Transverse colon (tissue), 4 donors: ENCODE data around the gene ZNF33B. TPM values are rescaled to one million over a fixed set of nuclear protein-coding genes. Genes with fewer than 3 reads are reported as not detected.
"Not testable (repeated sequence)": the region's sequence is repeated elsewhere in the genome, so short reads cannot be mapped to it uniquely, and the experiment has no call there.

Source experiments
- DNase-seq: peaks from one replicate; pipeline ENCODE4 v3.0.0-alpha.2; 2019
- H3K27ac ChIP-seq, 4 donors: fragments of 200-600 bp; sonication (generic); 2 replicates each; pipeline ENCODE4 v1.5.1; 2016 to 2018; ENCODE audit warnings: inconsistent platforms in 4 of 4
- H3K27me3 ChIP-seq: fragments of 200-600 bp; sonication (generic); 2 replicates; pipeline ENCODE4 v1.5.1; 2017; ENCODE audit warnings: inconsistent platforms
- H3K36me3 ChIP-seq, 4 donors: fragments of 200-600 bp; sonication (generic); 2 replicates each; pipeline ENCODE4 v1.5.1; 2017 to 2019; ENCODE audit warnings: inconsistent platforms in 4 of 4
- H3K4me1 ChIP-seq, 4 donors: fragments of 200-600 bp; sonication (generic); 2 replicates each; pipeline ENCODE4 v1.5.1; 2017 to 2020; ENCODE audit warnings: inconsistent platforms in 4 of 4
- H3K4me3 ChIP-seq, 4 donors: fragments of 200-600 bp; sonication (generic); 1 replicate in 1 of 4; 2 replicates in 3 of 4; pipeline versions ENCODE4 v1.5.1 to v1.6.1; 2017 to 2019; ENCODE audit warnings: inconsistent platforms in 4 of 4
- H3K9me3 ChIP-seq, 2 donors: fragments of 200-600 bp; sonication (generic); 2 replicates each; pipeline ENCODE4 v1.5.1; 2017 to 2019; ENCODE audit warnings: inconsistent platforms in 2 of 2
- EP300 ChIP-seq: sonication (generic); formaldehyde crosslinking; IDR thresholded peaks from one replicate; pipeline ENCODE4 v1.6.1; 2017; ENCODE audit warnings: antibody characterized with exemption, low read depth
- POLR2A ChIP-seq: fragments of 450-650 bp; IDR thresholded peaks from one replicate; pipeline ENCODE4 v1.6.1; 2016; ENCODE audit warnings: antibody characterized with exemption, mild to moderate bottlenecking, moderate library complexity
- POLR2AphosphoS5 ChIP-seq, 3 donors: sonication (generic); formaldehyde crosslinking; IDR thresholded peaks; one replicate each; pipeline ENCODE4 v1.6.1; 2016; ENCODE audit warnings: antibody characterized with exemption in 3 of 3
- WGBS, 2 donors: methylation state at CpG; one replicate each; pipeline ENCODE4 v1.1.5; 2018; ENCODE audit warnings: low coverage in 1 of 2; 5-methylcytosine and 5-hydroxymethylcytosine counted together
- in situ Hi-C, 4 donors: fragments of 200-750 bp; cut with MboI; loops; one replicate each; pipeline versions ENCODE4 v1.15.0 to v1.15.1; 2017; ENCODE audit warnings: low sequenced_read_pairs in 3 of 4, low pct_ligation_motif_present in 1 of 4, low pct_unique_long_range_greater_than_20kb in 1 of 4
- intact Hi-C: fragments of 100-400 bp; cut with DNase I; formaldehyde crosslinking; loops from one replicate; pipeline ENCODE4 v1.15.1; 2023; ENCODE audit warnings: low total_unique reads
- total RNA-seq, 4 donors: library from RNA; depleted of rRNA; stranded (reverse); fragments of >200 nt; gene quantifications; one replicate each; pipeline ENCODE4 v1.1.0, GENCODE V29; 2016
- TF ChIP-seq, protein P1 (sequence below), 5 experiments: fragments of 200-600 bp in 3 of 5; fragments of 450-650 bp in 2 of 5; sonication (generic) in 3 of 5; IDR thresholded peaks; 1 replicate in 2 of 5; 2 replicates in 3 of 5; pipeline ENCODE4 v1.5.1; 2016 to 2017; ENCODE audit warnings: antibody characterized with exemption in 5 of 5, inconsistent platforms in 3 of 5, mild to moderate bottlenecking in 2 of 5, moderate library complexity in 1 of 5

ZNF33B gene
- total RNA-seq, 4 donors from 2014 or later, result 4.1 to 20.3 (median 12.9) TPM

- Histone ChIP-seq H3K4me1 (no peaks in the 10 kb centered on the region), H3K36me3 (no peaks in the 10 kb centered on the region), H3K27me3 (no peaks in the 10 kb centered on the region), H3K9me3 (no peaks in the 10 kb centered on the region), H3K4me3 (no peak overlapping the region), H3K27ac (no peak overlapping the region)
- in situ Hi-C loops (no loop called here), intact Hi-C loops (no loop called here)
- WGBS, 2 donors, result 83 to 95% methylated on average over 2 to 4 of the region's 4 CpGs
- DNase-seq, result no peak
- no peak for TF ChIP-seq POLR2A
- no peak for TF ChIP-seq EP300
- TF ChIP-seq POLR2AphosphoS5 (IDR thresholded peaks at IDR 0.05), result no peak
- TF ChIP-seq, protein P1, sequence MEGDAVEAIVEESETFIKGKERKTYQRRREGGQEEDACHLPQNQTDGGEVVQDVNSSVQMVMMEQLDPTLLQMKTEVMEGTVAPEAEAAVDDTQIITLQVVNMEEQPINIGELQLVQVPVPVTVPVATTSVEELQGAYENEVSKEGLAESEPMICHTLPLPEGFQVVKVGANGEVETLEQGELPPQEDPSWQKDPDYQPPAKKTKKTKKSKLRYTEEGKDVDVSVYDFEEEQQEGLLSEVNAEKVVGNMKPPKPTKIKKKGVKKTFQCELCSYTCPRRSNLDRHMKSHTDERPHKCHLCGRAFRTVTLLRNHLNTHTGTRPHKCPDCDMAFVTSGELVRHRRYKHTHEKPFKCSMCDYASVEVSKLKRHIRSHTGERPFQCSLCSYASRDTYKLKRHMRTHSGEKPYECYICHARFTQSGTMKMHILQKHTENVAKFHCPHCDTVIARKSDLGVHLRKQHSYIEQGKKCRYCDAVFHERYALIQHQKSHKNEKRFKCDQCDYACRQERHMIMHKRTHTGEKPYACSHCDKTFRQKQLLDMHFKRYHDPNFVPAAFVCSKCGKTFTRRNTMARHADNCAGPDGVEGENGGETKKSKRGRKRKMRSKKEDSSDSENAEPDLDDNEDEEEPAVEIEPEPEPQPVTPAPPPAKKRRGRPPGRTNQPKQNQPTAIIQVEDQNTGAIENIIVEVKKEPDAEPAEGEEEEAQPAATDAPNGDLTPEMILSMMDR (IDR thresholded peaks at IDR 0.05), result no peak
Observed at GRCh38 chr10:42576338-42576737, 62.0 kb downstream of the ZNF33B start.

DNA sequence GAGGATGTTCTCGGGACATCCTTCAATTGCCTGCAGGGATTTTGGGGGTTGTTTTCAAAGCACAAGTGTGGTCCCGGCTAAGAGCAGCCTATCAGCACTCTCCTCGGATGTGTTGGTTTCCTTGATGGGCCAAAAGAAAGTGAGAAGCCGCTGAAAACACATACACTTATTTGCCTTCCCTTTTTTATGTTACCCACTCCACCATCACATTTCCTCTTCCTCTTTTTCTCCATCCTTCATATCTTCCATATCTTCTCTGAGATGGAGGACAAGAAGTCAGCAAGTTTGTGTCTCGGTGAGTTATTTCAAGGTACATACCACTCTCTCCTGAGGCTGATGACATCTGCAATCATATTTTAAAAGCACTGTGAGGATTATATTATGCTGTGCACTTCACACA, 64.0 kb downstream of the ZNF33B start:
- Histone ChIP-seq H3K36me3 (no peaks in the 10 kb centered on the region), H3K27ac (no peak overlapping the region), H3K4me3 (no peak overlapping the region), H3K9me3 (no peaks in the 10 kb centered on the region), H3K4me1 (no peaks in the 10 kb centered on the region), H3K27me3 (no peaks in the 10 kb centered on the region)
- in situ Hi-C loops, result no loop called here
- WGBS, 2 donors, result 38 to 77% methylated on average over 4 to 5 of the region's 5 CpGs
- intact Hi-C loops, result no loop called here
- no peak for DNase-seq
- TF ChIP-seq, protein P1 (IDR thresholded peaks at IDR 0.05), result no peak
- TF ChIP-seq EP300, result no peak
- no peak for TF ChIP-seq POLR2A
- TF ChIP-seq POLR2AphosphoS5 (IDR thresholded peaks at IDR 0.05), result no peak

GRCh38 chr10:42556931-42557330, 81.4 kb downstream of the ZNF33B start:
- no peak for DNase-seq
- Histone ChIP-seq H3K9me3 (no peaks in the 10 kb centered on the region), H3K27me3 (no peaks in the 10 kb centered on the region), H3K36me3 (no peaks in the 10 kb centered on the region), H3K4me3 (no peak overlapping the region), H3K4me1 (peaks cover 2 to 8% (median 4%) of the 10 kb centered on the region in 4 donors), H3K27ac (no peak overlapping the region)
- in situ Hi-C loops (no loop called here), intact Hi-C loops (no loop called here)
- WGBS, 2 donors, result 52 to 64% methylated on average over 4 to 5 of the region's 5 CpGs
- TF ChIP-seq POLR2A (no peak), POLR2AphosphoS5 (IDR thresholded peaks at IDR 0.05) (no peak), EP300 (no peak)
- TF ChIP-seq, protein P1 (IDR thresholded peaks at IDR 0.05), result no peak

- H3K27ac ChIP-seq, result peak overlapping the region in 1 of 4 donors; percentile 79
- intact Hi-C loops, H3K27me3 ChIP-seq, H3K9me3 ChIP-seq, H3K36me3 ChIP-seq, in situ Hi-C loops, DNase-seq: not testable (repeated sequence)
- WGBS, 2 donors, result 93 to 94% methylated on average over 7 to 12 of the region's 12 CpGs
- H3K4me1 ChIP-seq, result peaks cover 9 to 19% (median 15%) of the 10 kb centered on the region in 4 donors
- peak overlapping the region in 1 of 4 donors; percentile 79 for H3K4me3 ChIP-seq
Observed at GRCh38 chr10:42553576-42553975, 84.8 kb downstream of the ZNF33B start.

- DNase-seq, result no peak
- H3K27ac ChIP-seq, result peak overlapping the region; percentile 72 to 79 (median 76)
- 4% methylated on average over 12 to 14 of the region's 14 CpGs for WGBS, 2 donors
- H3K36me3 ChIP-seq, result no peaks in the 10 kb centered on the region
- intact Hi-C loops, result no loop called here
- peak overlapping the region; percentile 22 to 79 (median 72) for H3K4me3 ChIP-seq
- in situ Hi-C loops, result no loop called here
- H3K27me3 ChIP-seq, result no peaks in the 10 kb centered on the region
- TF ChIP-seq, protein P1 (IDR thresholded peaks at IDR 0.05), result no peak
- TF ChIP-seq POLR2A (no peak), POLR2AphosphoS5 (IDR thresholded peaks at IDR 0.05) (no peak), EP300 (no peak)
- peaks cover 9 to 19% (median 15%) of the 10 kb centered on the region in 4 donors for H3K4me1 ChIP-seq
- H3K9me3 ChIP-seq, result no peaks in the 10 kb centered on the region
Observed at GRCh38 chr10:42553064-42553407, 85.3 kb downstream of the ZNF33B start.
